ENCODE measurements around the gene PLCL1. TPM values are rescaled to one million over a fixed set of nuclear protein-coding genes. Genes with fewer than 3 reads are reported as not detected.

Gene PLCL1
- total RNA-seq, 1 donor from 2014 or later: 78.6 TPM

DNA sequence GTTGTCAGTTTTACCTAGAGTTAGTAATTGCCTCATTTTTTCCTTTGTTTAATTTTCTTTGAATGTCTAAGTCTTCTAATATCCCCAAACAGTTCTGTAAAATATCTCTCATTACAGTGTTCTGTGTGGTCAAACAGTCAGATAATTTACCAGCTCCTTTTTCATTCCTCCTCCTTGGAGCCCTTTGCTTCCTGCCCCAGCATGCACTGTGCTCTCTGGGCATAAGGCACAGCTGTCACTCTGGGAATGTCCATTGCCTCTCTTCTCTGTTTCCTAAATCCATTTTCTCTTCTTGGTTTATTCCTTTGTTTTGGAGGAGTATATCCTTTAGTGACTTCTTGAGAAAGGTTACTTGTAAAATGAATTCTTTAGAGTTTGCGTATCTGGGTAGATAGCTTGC, 139.3 kb downstream of the PLCL1 start:
- Histone ChIP-seq H3K9me3 (replicated peaks) (no peaks in the 10 kb centered on the region), H3K4me3 (no peak overlapping the region), H3K36me3 (no peaks in the 10 kb centered on the region), H3K27ac (replicated peaks) (no peak overlapping the region), H3K27me3 (ENCODE audit: low read depth) (no peaks in the 10 kb centered on the region), H3K4me1 (peaks cover 65% of the 10 kb centered on the region)
- no peak for DNase-seq
- TF ChIP-seq, protein P1, sequence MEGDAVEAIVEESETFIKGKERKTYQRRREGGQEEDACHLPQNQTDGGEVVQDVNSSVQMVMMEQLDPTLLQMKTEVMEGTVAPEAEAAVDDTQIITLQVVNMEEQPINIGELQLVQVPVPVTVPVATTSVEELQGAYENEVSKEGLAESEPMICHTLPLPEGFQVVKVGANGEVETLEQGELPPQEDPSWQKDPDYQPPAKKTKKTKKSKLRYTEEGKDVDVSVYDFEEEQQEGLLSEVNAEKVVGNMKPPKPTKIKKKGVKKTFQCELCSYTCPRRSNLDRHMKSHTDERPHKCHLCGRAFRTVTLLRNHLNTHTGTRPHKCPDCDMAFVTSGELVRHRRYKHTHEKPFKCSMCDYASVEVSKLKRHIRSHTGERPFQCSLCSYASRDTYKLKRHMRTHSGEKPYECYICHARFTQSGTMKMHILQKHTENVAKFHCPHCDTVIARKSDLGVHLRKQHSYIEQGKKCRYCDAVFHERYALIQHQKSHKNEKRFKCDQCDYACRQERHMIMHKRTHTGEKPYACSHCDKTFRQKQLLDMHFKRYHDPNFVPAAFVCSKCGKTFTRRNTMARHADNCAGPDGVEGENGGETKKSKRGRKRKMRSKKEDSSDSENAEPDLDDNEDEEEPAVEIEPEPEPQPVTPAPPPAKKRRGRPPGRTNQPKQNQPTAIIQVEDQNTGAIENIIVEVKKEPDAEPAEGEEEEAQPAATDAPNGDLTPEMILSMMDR (IDR thresholded peaks at IDR 0.05; ENCODE audit: borderline replicate concordance): no peak
- intact Hi-C loops (cut with micrococcal nuclease): no loop called here

DNA sequence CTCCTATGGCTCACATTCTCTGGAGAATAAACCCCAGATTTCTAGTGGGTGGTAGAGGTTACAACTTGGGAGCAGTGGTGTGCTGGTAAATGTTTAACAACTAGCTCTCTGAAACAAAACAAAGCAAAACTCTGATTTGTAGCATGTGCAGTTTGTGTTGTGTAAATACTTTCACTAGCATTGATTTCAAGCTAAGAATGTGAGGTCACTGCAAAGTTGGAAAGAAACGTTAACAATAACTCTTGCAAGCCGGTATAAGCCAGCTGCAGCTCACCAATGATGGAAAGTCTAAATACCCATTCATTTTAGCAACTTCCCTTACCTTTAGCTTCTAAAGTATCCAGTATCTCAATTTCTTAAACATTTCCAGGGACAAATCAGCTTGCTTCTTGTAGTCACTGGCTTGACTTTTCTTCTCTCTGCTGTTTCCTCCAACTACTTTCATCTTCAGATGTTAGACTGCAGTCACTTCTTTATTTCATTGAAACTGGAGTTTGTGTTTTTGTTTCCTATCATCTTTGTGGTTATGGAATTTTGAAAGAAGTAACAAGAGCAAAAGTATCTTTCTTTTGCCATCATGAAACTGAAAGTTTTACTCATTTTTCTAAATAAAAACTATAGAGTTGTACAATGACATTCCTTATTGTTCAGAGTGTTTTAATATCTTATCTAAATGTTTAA, 140.2 kb downstream of the PLCL1 start:
- intact Hi-C loops (cut with micrococcal nuclease): no loop called here
- no peaks in the 10 kb centered on the region for H3K27me3 ChIP-seq (ENCODE audit: low read depth)

DNA sequence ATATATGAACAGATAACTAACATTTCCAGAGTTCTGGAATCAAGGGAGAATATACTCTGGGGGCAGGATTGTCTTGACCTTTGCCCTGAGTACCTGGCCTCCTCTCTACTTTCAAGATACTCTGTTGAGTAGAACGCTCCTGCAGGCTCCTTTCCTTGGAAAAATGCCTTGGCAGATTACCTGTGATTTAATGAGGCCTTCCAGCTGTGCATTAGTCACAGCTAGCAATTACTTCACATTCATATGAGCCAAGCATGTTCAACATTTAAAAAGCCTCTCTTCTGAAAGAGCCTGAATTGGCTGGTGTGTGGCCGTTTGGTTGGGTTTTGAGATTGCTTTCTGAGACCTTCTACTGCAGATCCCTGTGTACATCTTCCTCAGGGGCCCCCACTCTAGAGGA, 142.2 kb downstream of the PLCL1 start:
- intact Hi-C loops (cut with micrococcal nuclease): no loop called here
- peaks cover 74% of the 10 kb centered on the region for H3K4me1 ChIP-seq

More for the DNA sequence above, 140.2 kb downstream of the PLCL1 start:
- TF ChIP-seq, protein P1 (IDR thresholded peaks at IDR 0.05; ENCODE audit: borderline replicate concordance): no peak
- no peak overlapping the region for H3K27ac ChIP-seq (replicated peaks)
- no peak overlapping the region for H3K4me3 ChIP-seq
- no peaks in the 10 kb centered on the region for H3K9me3 ChIP-seq (replicated peaks)
- DNase-seq: no peak
- no peaks in the 10 kb centered on the region for H3K36me3 ChIP-seq
- H3K4me1 ChIP-seq: peaks cover 68% of the 10 kb centered on the region

DNA sequence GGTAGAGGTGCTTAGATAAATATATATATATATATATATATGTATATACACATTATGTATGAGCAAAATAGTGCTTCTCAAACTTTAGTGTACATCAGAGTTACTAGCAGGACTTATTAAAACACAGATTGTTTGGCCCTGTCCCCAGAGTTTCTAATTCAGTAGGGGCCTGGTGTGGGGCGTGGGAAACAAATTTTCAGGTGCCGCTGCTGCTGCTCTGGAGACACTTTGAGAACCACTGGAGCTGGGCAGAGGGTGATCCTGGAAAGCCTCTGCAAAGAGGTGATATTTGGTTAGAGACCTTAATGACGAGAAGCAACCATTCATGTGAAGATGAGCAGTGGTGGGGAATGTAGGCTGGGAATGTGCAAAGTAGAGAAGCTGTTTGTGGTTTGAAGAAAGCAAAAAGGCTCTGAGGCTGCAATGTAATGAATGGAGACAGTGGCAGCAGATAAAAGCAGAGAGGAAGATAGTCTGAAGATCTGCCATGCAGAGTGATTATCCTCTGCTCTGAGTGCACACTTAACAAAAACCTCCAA, 142.9 kb downstream of the PLCL1 start:
- no peak overlapping the region for H3K4me3 ChIP-seq
- H3K36me3 ChIP-seq: no peaks in the 10 kb centered on the region
- DNase-seq: no peak
- peaks cover 80% of the 10 kb centered on the region for H3K4me1 ChIP-seq
- H3K27ac ChIP-seq (replicated peaks): no peak overlapping the region
- intact Hi-C loops (cut with micrococcal nuclease): no loop called here
- TF ChIP-seq, protein P1 (IDR thresholded peaks at IDR 0.05; ENCODE audit: borderline replicate concordance): no peak
- H3K27me3 ChIP-seq (ENCODE audit: low read depth): no peaks in the 10 kb centered on the region
- H3K9me3 ChIP-seq (replicated peaks): no peaks in the 10 kb centered on the region

More for the DNA sequence above, 142.2 kb downstream of the PLCL1 start:
- no peaks in the 10 kb centered on the region for H3K27me3 ChIP-seq (ENCODE audit: low read depth)
- peak overlapping the region; percentile 2 for H3K27ac ChIP-seq (replicated peaks)
- H3K9me3 ChIP-seq (replicated peaks): no peaks in the 10 kb centered on the region
- no peak for DNase-seq
- H3K4me3 ChIP-seq: no peak overlapping the region
- TF ChIP-seq, protein P1 (IDR thresholded peaks at IDR 0.05; ENCODE audit: borderline replicate concordance): no peak
- no peaks in the 10 kb centered on the region for H3K36me3 ChIP-seq

DNA sequence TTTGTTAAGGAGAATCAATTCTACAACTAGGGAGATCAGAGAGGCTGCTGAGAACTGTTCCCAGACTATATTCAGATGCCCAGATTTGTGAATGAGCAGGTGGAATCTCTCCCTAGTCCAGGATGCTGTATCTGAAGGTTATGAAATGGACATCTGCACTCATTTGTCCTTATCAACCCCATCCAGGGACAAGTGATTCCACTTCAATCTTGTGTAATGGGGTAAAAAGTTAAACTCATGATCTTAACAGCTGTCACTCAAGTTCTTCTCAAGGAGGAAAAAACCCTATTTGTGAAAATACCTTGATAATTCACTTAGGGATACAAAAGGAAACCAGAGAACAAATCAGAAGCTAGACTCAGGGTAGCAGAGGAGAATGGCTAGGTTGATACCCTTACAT, 144.8 kb downstream of the PLCL1 start:
- Histone ChIP-seq H3K4me3 (no peak overlapping the region), H3K27me3 (ENCODE audit: low read depth) (no peaks in the 10 kb centered on the region), H3K36me3 (no peaks in the 10 kb centered on the region), H3K4me1 (peaks cover 91% of the 10 kb centered on the region), H3K27ac (replicated peaks) (peak overlapping the region; percentile 64), H3K9me3 (replicated peaks) (no peaks in the 10 kb centered on the region)
- intact Hi-C loops (cut with micrococcal nuclease): no loop called here
- DNase-seq: no peak
- TF ChIP-seq, protein P1 (IDR thresholded peaks at IDR 0.05; ENCODE audit: borderline replicate concordance): no peak

Measured in left ventricle myocardium inferior (tissue), 1 donor.